Adrenal gland (tissue), 12 donors: Measurements from ENCODE around the gene PLXNA2. TPM values are rescaled to one million over a fixed set of nuclear protein-coding genes. Genes with fewer than 3 reads are reported as not detected.

Source experiments
- DNase-seq, 7 donors: peaks; one replicate each; pipeline ENCODE4 v3.0.0-alpha.2; 2019 to 2020
- H3K27ac ChIP-seq, 5 donors: fragments of 200-600 bp; sonication (generic) in 4 of 5; 1 replicate in 3 of 5; 2 replicates in 2 of 5; pipeline versions ENCODE4 v1.5.1 to v1.8.0; 2016 to 2020; ENCODE audit warnings: mild to moderate bottlenecking in 1 of 5
- H3K27me3 ChIP-seq: fragments of 200-600 bp; 2 replicates; pipeline ENCODE4 v1.8.0; 2021
- H3K36me3 ChIP-seq, 2 donors: fragments of 200-600 bp; replicated peaks in 1 of 2; 1 replicate in 1 of 2; 2 replicates in 1 of 2; pipeline versions ENCODE4 v1.5.1 to v1.8.0; 2018 to 2022
- H3K4me1 ChIP-seq, 2 donors: fragments of 200-600 bp; replicated peaks in 1 of 2; 1 replicate in 1 of 2; 2 replicates in 1 of 2; pipeline versions ENCODE4 v1.5.1 to v1.8.0; 2018 to 2021
- H3K4me3 ChIP-seq, 4 donors: fragments of 200-600 bp; sonication (generic) in 3 of 4; one replicate each; pipeline ENCODE4 v1.5.1; 2016 to 2018
- H3K9me3 ChIP-seq, 3 donors: fragments of 200-600 bp; sonication (generic) in 1 of 3; replicated peaks in 1 of 3; 1 replicate in 2 of 3; 2 replicates in 1 of 3; pipeline versions ENCODE4 v1.5.1 to v1.8.0; 2016 to 2021
- POLR2A ChIP-seq, 2 donors: fragments of 450-650 bp; IDR thresholded peaks; one replicate each; pipeline ENCODE4 v1.6.1; 2017; ENCODE audit warnings: antibody characterized with exemption in 2 of 2, mild to moderate bottlenecking in 2 of 2, moderate library complexity in 1 of 2
- WGBS, 4 donors: extraction: QIAGEN DNeasy Blood & Tissue Kit in 2 of 4; methylation state at CpG; one replicate each; pipeline versions ENCODE4 v1.1.5 to v1.1.7; 2013 to 2017; 5-methylcytosine and 5-hydroxymethylcytosine counted together
- intact Hi-C, 2 donors: fragments of 100-400 bp; cut with DNase I; formaldehyde crosslinking; loops; one replicate each; pipeline versions ENCODE4 v1.14.1 to v1.15.0; 2022 to 2023
- polyA plus RNA-seq, 3 donors: library from polyadenylated mRNA; stranded (reverse); fragments of 200-250 nt in 2 of 3; fragments of 350-450 nt in 1 of 3; fragmentation: Illumina TruSeq in 1 of 3; extraction: RNeasy Lipid Tissue Mini Kit (QIAGEN cat#74804) in 1 of 3; gene quantifications; one replicate each; pipeline ENCODE4 v1.2.3, GENCODE V29; 2013 to 2014
- total RNA-seq, 9 donors: library from RNA; depleted of rRNA in 4 of 9; stranded (reverse); fragments of >200 nt in 4 of 9; fragments of 120-200 nt in 1 of 9; fragmentation: NEBNext Ultra II Directional in 1 of 9; extraction: Animal tissue kit (Norgen Biotek cat#: 25700) in 1 of 9; gene quantifications; one replicate each; pipeline versions ENCODE4 v1.1.0 to v1.2.4, GENCODE V29; 2013 to 2023
- TF ChIP-seq, protein P1 (sequence below), 6 experiments: fragments of 450-650 bp in 4 of 6; fragments of 200-600 bp in 2 of 6; sonication (generic) in 1 of 6; IDR thresholded peaks; 1 replicate in 5 of 6; 2 replicates in 1 of 6; pipeline versions ENCODE4 v1.5.1 to v1.8.0; 2016 to 2021; ENCODE audit warnings: antibody characterized with exemption in 6 of 6, mild to moderate bottlenecking in 2 of 6, moderate library complexity in 1 of 6
- donor health status: healthy with polysubstance abuse.
- donor health status: Bipolar disorder and iron deficiency.
- donor health status: DM: yes; HTN: yes; CAD: no.
- donor health status: DM: no; HTN: no; CAD: no.
- donor health status: DM: no; HTN: no; CAD: no.
- donor health status: DM: yes; HTN: yes; CAD: no.

The PLXNA2 gene
- total and polyA plus RNA-seq, 12 donors, result 2.7 to 9.4 (median 4.5) TPM

GRCh38 chr1:208136459-208137182 lies 107.6 kb downstream of the PLXNA2 start:
- H3K27ac ChIP-seq, result no peak overlapping the region
- no peak overlapping the region for H3K4me3 ChIP-seq
- intact Hi-C loops, result no loop called here
- 84 to 95% (median 92%) methylated on average over 5 of the region's 5 CpGs for WGBS, 4 donors
- H3K27me3 ChIP-seq, result no peaks in the 10 kb centered on the region
- no peaks in the 10 kb centered on the region for H3K36me3 ChIP-seq
- H3K4me1 ChIP-seq, result no peaks in the 10 kb centered on the region
- no peak for TF ChIP-seq POLR2A (IDR thresholded peaks at IDR 0.05)
- TF ChIP-seq, protein P1, sequence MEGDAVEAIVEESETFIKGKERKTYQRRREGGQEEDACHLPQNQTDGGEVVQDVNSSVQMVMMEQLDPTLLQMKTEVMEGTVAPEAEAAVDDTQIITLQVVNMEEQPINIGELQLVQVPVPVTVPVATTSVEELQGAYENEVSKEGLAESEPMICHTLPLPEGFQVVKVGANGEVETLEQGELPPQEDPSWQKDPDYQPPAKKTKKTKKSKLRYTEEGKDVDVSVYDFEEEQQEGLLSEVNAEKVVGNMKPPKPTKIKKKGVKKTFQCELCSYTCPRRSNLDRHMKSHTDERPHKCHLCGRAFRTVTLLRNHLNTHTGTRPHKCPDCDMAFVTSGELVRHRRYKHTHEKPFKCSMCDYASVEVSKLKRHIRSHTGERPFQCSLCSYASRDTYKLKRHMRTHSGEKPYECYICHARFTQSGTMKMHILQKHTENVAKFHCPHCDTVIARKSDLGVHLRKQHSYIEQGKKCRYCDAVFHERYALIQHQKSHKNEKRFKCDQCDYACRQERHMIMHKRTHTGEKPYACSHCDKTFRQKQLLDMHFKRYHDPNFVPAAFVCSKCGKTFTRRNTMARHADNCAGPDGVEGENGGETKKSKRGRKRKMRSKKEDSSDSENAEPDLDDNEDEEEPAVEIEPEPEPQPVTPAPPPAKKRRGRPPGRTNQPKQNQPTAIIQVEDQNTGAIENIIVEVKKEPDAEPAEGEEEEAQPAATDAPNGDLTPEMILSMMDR (IDR thresholded peaks at IDR 0.05), result no peak
- no peaks in the 10 kb centered on the region for H3K9me3 ChIP-seq
- DNase-seq, result no peak

- 33 to 85% (median 74%) methylated on average over 1 to 2 of the region's 2 CpGs for WGBS, 4 donors
- intact Hi-C loops, result no loop called here
- H3K4me1 ChIP-seq, result no peaks in the 10 kb centered on the region
Observed at GRCh38 chr1:208135354-208135753, 108.8 kb downstream of the PLXNA2 start.

GRCh38 chr1:208134491-208134890 lies 109.7 kb downstream of the PLXNA2 start:
- Histone ChIP-seq H3K4me1 (no peaks in the 10 kb centered on the region), H3K36me3 (no peaks in the 10 kb centered on the region), H3K4me3 (no peak overlapping the region), H3K27me3 (no peaks in the 10 kb centered on the region), H3K9me3 (no peaks in the 10 kb centered on the region), H3K27ac (no peak overlapping the region)
- TF ChIP-seq, protein P1 (IDR thresholded peaks at IDR 0.05), result no peak
- TF ChIP-seq POLR2A (IDR thresholded peaks at IDR 0.05), result no peak
- intact Hi-C loops, result loop anchor here in 1 of 2 donors (5.0 kb wide), 1 partner anchor 108 kb away; the partner anchor contains the start of gene PLXNA2
- 73 to 79% (median 74%) methylated on average over 5 of the region's 5 CpGs for WGBS, 4 donors
- DNase-seq, result no peak

More at GRCh38 chr1:208135354-208135753, 108.8 kb downstream of the PLXNA2 start:
- Histone ChIP-seq H3K4me3 (no peak overlapping the region), H3K9me3 (no peaks in the 10 kb centered on the region), H3K36me3 (no peaks in the 10 kb centered on the region), H3K27ac (no peak overlapping the region), H3K27me3 (no peaks in the 10 kb centered on the region)
- TF ChIP-seq, protein P1 (IDR thresholded peaks at IDR 0.05), result no peak
- TF ChIP-seq POLR2A (IDR thresholded peaks at IDR 0.05), result no peak
- DNase-seq, result no peak

DNA sequence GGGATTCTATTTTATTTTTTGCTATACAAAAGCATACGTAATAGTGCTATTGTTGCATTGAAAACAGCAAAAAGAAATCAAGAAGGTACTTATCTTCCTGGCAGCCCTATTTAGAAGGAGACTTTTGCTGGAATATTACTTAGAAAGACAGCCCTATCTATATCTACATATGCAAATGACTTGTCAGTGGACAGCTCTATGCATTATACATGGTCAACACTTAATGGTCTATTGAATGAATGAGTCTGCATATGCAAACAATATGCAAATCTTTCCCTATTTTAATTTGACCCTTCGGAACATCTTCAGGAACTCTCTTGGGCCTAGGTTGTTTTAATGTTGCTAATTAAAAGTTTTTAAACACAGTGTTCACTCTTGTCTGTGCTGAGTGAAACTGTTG lies 110.8 kb downstream of the PLXNA2 start:
- no peak overlapping the region for H3K27ac ChIP-seq
- intact Hi-C loops, result loop anchor here (2.0 to 5.0 kb wide), 2 partner anchors 107 to 109 kb away; partner anchors contain the start of gene PLXNA2 (in 1 of the 2)
- no peak overlapping the region for H3K4me3 ChIP-seq
- DNase-seq, result no peak
- TF ChIP-seq POLR2A (IDR thresholded peaks at IDR 0.05), result no peak
- TF ChIP-seq, protein P1 (IDR thresholded peaks at IDR 0.05), result no peak
- H3K36me3 ChIP-seq, result no peaks in the 10 kb centered on the region
- WGBS, 4 donors, result 91 to 100% (median 96%) methylated on average over 2 of the region's 2 CpGs
- H3K4me1 ChIP-seq, result no peaks in the 10 kb centered on the region
- H3K9me3 ChIP-seq, result no peaks in the 10 kb centered on the region
- no peaks in the 10 kb centered on the region for H3K27me3 ChIP-seq
